ENCODE results near the gene RAPGEF4. TPM values are rescaled to one million over a fixed set of nuclear protein-coding genes. Genes with fewer than 3 reads are reported as not detected.

The RAPGEF4 gene
- total RNA-seq, 1 experiment from 2014 or later = 0.98 TPM

- H3K27ac Mint-ChIP-seq (ENCODE audit: unreplicated experiment) = no peak overlapping the region
- H3K4me3 Mint-ChIP-seq (ENCODE audit: unreplicated experiment) = no peak overlapping the region
- DNase-seq = no peak
- no peak overlapping the region for H3K4me3 ChIP-seq (ENCODE audit: low read depth, low read length)
- ChIA-PET POLR2A (no interaction called here), CTCF (no interaction called here)
- H3K4me1 ChIP-seq = no peaks in the 10 kb centered on the region
- H3K4me1 Mint-ChIP-seq (ENCODE audit: low read depth, unreplicated experiment) = no peaks in the 10 kb centered on the region
- intact Hi-C loops (cut with micrococcal nuclease; ENCODE audit: unreplicated experiment) = no loop called here
- H3K36me3 ChIP-seq (ENCODE audit: control insufficient read depth, insufficient read depth, low read length) = no peaks in the 10 kb centered on the region
- TF ChIP-seq, protein P1, sequence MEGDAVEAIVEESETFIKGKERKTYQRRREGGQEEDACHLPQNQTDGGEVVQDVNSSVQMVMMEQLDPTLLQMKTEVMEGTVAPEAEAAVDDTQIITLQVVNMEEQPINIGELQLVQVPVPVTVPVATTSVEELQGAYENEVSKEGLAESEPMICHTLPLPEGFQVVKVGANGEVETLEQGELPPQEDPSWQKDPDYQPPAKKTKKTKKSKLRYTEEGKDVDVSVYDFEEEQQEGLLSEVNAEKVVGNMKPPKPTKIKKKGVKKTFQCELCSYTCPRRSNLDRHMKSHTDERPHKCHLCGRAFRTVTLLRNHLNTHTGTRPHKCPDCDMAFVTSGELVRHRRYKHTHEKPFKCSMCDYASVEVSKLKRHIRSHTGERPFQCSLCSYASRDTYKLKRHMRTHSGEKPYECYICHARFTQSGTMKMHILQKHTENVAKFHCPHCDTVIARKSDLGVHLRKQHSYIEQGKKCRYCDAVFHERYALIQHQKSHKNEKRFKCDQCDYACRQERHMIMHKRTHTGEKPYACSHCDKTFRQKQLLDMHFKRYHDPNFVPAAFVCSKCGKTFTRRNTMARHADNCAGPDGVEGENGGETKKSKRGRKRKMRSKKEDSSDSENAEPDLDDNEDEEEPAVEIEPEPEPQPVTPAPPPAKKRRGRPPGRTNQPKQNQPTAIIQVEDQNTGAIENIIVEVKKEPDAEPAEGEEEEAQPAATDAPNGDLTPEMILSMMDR (IDR thresholded peaks at IDR 0.05; ENCODE audit: insufficient read depth in 1 of 2, low read depth in 1 of 2, low read length in 1 of 2, severe bottlenecking in 1 of 2, unreplicated experiment in 1 of 2) = no peak
- H3K27me3 Mint-ChIP-seq (ENCODE audit: insufficient read depth, unreplicated experiment) = no peaks in the 10 kb centered on the region
- no peaks in the 10 kb centered on the region for H3K9me3 Mint-ChIP-seq (ENCODE audit: unreplicated experiment)
- H3K9me3 ChIP-seq = no peaks in the 10 kb centered on the region
- H3K27me3 ChIP-seq (replicated peaks; ENCODE audit: control insufficient read depth, insufficient read depth, low read length) = no peaks in the 10 kb centered on the region
- no peaks in the 10 kb centered on the region for H3K36me3 Mint-ChIP-seq (ENCODE audit: insufficient read depth, unreplicated experiment)
- BruUV-seq (replicated peaks) = no TSS peak
Measured at GRCh38 chr2:172877826-172878225, 142.2 kb downstream of the RAPGEF4 start.

GRCh38 chr2:172878260-172878659, 142.6 kb downstream of the RAPGEF4 start:
- no peaks in the 10 kb centered on the region for H3K4me1 Mint-ChIP-seq (ENCODE audit: low read depth, unreplicated experiment)
- H3K4me3 Mint-ChIP-seq (ENCODE audit: unreplicated experiment) = no peak overlapping the region
- H3K4me3 ChIP-seq (ENCODE audit: low read depth, low read length) = no peak overlapping the region
- H3K9me3 Mint-ChIP-seq (ENCODE audit: unreplicated experiment) = no peaks in the 10 kb centered on the region
- no peaks in the 10 kb centered on the region for H3K4me1 ChIP-seq
- no TSS peak for BruUV-seq (replicated peaks)
- no peaks in the 10 kb centered on the region for H3K27me3 Mint-ChIP-seq (ENCODE audit: insufficient read depth, unreplicated experiment)
- POLR2A ChIA-PET = no interaction called here
- no peak for DNase-seq
- no peaks in the 10 kb centered on the region for H3K9me3 ChIP-seq
- H3K36me3 Mint-ChIP-seq (ENCODE audit: insufficient read depth, unreplicated experiment) = no peaks in the 10 kb centered on the region
- CTCF ChIA-PET = no interaction called here
- TF ChIP-seq, protein P1 (IDR thresholded peaks at IDR 0.05; ENCODE audit: insufficient read depth in 1 of 2, low read depth in 1 of 2, low read length in 1 of 2, severe bottlenecking in 1 of 2, unreplicated experiment in 1 of 2) = no peak
- no peak overlapping the region for H3K27ac Mint-ChIP-seq (ENCODE audit: unreplicated experiment)
- no peaks in the 10 kb centered on the region for H3K27me3 ChIP-seq (replicated peaks; ENCODE audit: control insufficient read depth, insufficient read depth, low read length)
- no peaks in the 10 kb centered on the region for H3K36me3 ChIP-seq (ENCODE audit: control insufficient read depth, insufficient read depth, low read length)
- intact Hi-C loops (cut with micrococcal nuclease; ENCODE audit: unreplicated experiment) = no loop called here

GRCh38 chr2:172884336-172884735, 148.7 kb downstream of the RAPGEF4 start:
- no peak overlapping the region for H3K4me3 ChIP-seq (ENCODE audit: low read depth, low read length)
- H3K27me3 Mint-ChIP-seq (ENCODE audit: insufficient read depth, unreplicated experiment) = no peaks in the 10 kb centered on the region
- no TSS peak for BruUV-seq (replicated peaks)
- intact Hi-C loops (cut with micrococcal nuclease; ENCODE audit: unreplicated experiment) = no loop called here
- TF ChIP-seq, protein P1 (IDR thresholded peaks at IDR 0.05; ENCODE audit: insufficient read depth in 1 of 2, low read depth in 1 of 2, low read length in 1 of 2, severe bottlenecking in 1 of 2, unreplicated experiment in 1 of 2) = no peak
- no peaks in the 10 kb centered on the region for H3K36me3 Mint-ChIP-seq (ENCODE audit: insufficient read depth, unreplicated experiment)
- H3K36me3 ChIP-seq (ENCODE audit: control insufficient read depth, insufficient read depth, low read length) = no peaks in the 10 kb centered on the region
- H3K4me1 Mint-ChIP-seq (ENCODE audit: low read depth, unreplicated experiment) = peaks cover 7% of the 10 kb centered on the region
- H3K27ac Mint-ChIP-seq (ENCODE audit: unreplicated experiment) = no peak overlapping the region
- no peaks in the 10 kb centered on the region for H3K27me3 ChIP-seq (replicated peaks; ENCODE audit: control insufficient read depth, insufficient read depth, low read length)
- ChIA-PET CTCF (no interaction called here), POLR2A (no interaction called here)
- H3K4me3 Mint-ChIP-seq (ENCODE audit: unreplicated experiment) = no peak overlapping the region
- no peaks in the 10 kb centered on the region; the same call in 1 of the 2 replicates for H3K4me1 ChIP-seq
- DNase-seq = no peak
- H3K9me3 Mint-ChIP-seq (ENCODE audit: unreplicated experiment) = no peaks in the 10 kb centered on the region
- H3K9me3 ChIP-seq = no peaks in the 10 kb centered on the region
